PC-3 (cell line): ENCODE measurements around the gene PPP1R1B. TPM values are rescaled to one million over a fixed set of nuclear protein-coding genes. Genes with fewer than 3 reads are reported as not detected.

ENCODE experiments used
- ATAC-seq: fragments of 200-7000 bp; cut with Tn5 transposase; 2 replicates; pipeline ENCODE4 v1.9.1; 2020; ENCODE audit warnings: mild to moderate bottlenecking, moderate library complexity
- BruUV-seq: library from RNA; stranded (reverse); fragments of 400-500 nt; replicated peaks from 2 replicates; lab custom pipeline; 2021; lab: Mats Ljungman, UMichigan
- CTCF ChIA-PET: fragments of 300-600 bp; sonication (Branson Sonifier 250); formaldehyde crosslinking; loops from one replicate; lab custom pipeline; 2022; ENCODE audit warnings: antibody characterized with exemption; lab: Charles Lee
- POLR2A ChIA-PET: fragments of 300-600 bp; sonication (Branson Sonifier 250); formaldehyde crosslinking; loops from one replicate; lab custom pipeline; 2022; ENCODE audit warnings: antibody characterized with exemption; ENCODE audit not compliant: unreplicated experiment; lab: Charles Lee
- DNase-seq: peaks from one replicate; pipeline ENCODE4 v3.0.0-alpha.2; 2015
- H2AFZ ChIP-seq: fragments of 300-600 bp; sonication (generic); 2 replicates; pipeline ENCODE4 v1.6.0; 2016; ENCODE audit warnings: antibody characterized with exemption, low read length
- H3F3A ChIP-seq: fragments of 300-600 bp; sonication (generic); one replicate; pipeline ENCODE4 v1.6.0; 2017; ENCODE audit warnings: antibody characterized with exemption, low read length, control low read depth, mild to moderate bottlenecking; ENCODE audit not compliant: unreplicated experiment
- H3K27ac ChIP-seq: fragments of 300-600 bp; sonication (generic); 2 replicates; pipeline ENCODE4 v1.5.1; 2016; ENCODE audit warnings: mild to moderate bottlenecking, low read length
- H3K27me3 ChIP-seq: fragments of 300-600 bp; sonication (generic); 2 replicates; pipeline ENCODE4 v1.6.1; 2016; ENCODE audit warnings: low read length, mixed read lengths
- H3K36me3 ChIP-seq: fragments of 300-600 bp; sonication (generic); 2 replicates; pipeline ENCODE4 v1.6.1; 2016; ENCODE audit warnings: low read depth, mixed run types, low read length, mixed read lengths
- H3K4me1 ChIP-seq: fragments of 300-600 bp; sonication (generic); 2 replicates; pipeline ENCODE4 v1.5.1; 2016; ENCODE audit warnings: low read length; ENCODE audit not compliant: insufficient read depth
- H3K4me2 ChIP-seq: fragments of 300-600 bp; sonication (generic); 2 replicates; pipeline ENCODE4 v1.6.0; 2016; ENCODE audit warnings: low read length
- H3K4me3 ChIP-seq: fragments of 300-600 bp; sonication (generic); 2 replicates; pipeline ENCODE4 v1.5.1; 2016; ENCODE audit warnings: mild to moderate bottlenecking, low read length, mixed read lengths
- H3K79me2 ChIP-seq: fragments of 300-600 bp; sonication (generic); 2 replicates; pipeline ENCODE4 v1.6.1; 2017; ENCODE audit warnings: low read length, mixed read lengths
- H3K9ac ChIP-seq: fragments of 300-600 bp; sonication (generic); 2 replicates; pipeline ENCODE4 v1.6.0; 2016; ENCODE audit warnings: mild to moderate bottlenecking, low read length
- H3K9me2 ChIP-seq: fragments of 300-600 bp; sonication (generic); replicated peaks from 2 replicates; pipeline ENCODE4 v1.6.1; 2016; ENCODE audit warnings: mixed run types, low read length, mixed read lengths
- H3K9me3 ChIP-seq: fragments of 300-600 bp; sonication (generic); 2 replicates; pipeline ENCODE4 v1.6.1; 2016; ENCODE audit warnings: low read length, mixed read lengths
- H4K20me1 ChIP-seq: fragments of 300-600 bp; sonication (generic); 2 replicates; pipeline ENCODE4 v1.6.1; 2016; ENCODE audit warnings: low read length, mixed read lengths
- CTCF ChIP-seq: fragments of 300-600 bp; sonication (generic); conservative IDR thresholded peaks from 2 replicates; pipeline ENCODE4 v1.5.1; 2017; ENCODE audit warnings: antibody characterized with exemption, low read depth, mild to moderate bottlenecking, low read length
- EZH2 ChIP-seq: fragments of 300-600 bp; sonication (generic); IDR thresholded peaks from one replicate; pipeline ENCODE4 v1.6.1; 2017; ENCODE audit warnings: antibody characterized with exemption, mild to moderate bottlenecking, low read length; ENCODE audit not compliant: unreplicated experiment
- EZH2phosphoT487 ChIP-seq: fragments of 300-600 bp; sonication (generic); IDR thresholded peaks from 2 replicates; pipeline ENCODE4 v1.6.1; 2018; ENCODE audit warnings: mild to moderate bottlenecking, antibody characterized with exemption, low read length, borderline replicate concordance
- intact Hi-C: fragments of 100-400 bp; cut with micrococcal nuclease; formaldehyde crosslinking; loops from 2 replicates; pipeline ENCODE4 v1.9.0; 2023
- total RNA-seq: library from RNA; depleted of rRNA; stranded (reverse); fragments of >200 nt; gene quantifications from 2 replicates; pipeline ENCODE4 v1.2.3, GENCODE V29; 2014

Gene PPP1R1B
- total RNA-seq, 1 experiment from 2014 or later: 3.1 TPM

- no peak overlapping the region for H2AFZ ChIP-seq
- H3K9me3 ChIP-seq: no peaks in the 10 kb centered on the region
- H3K4me2 ChIP-seq: no peak overlapping the region
- no peaks in the 10 kb centered on the region for H3K4me1 ChIP-seq
- TF ChIP-seq EZH2 (no peak), CTCF (no peak), EZH2phosphoT487 (no peak)
- no peaks in the 10 kb centered on the region for H3K36me3 ChIP-seq
- CTCF ChIA-PET: no interaction called here
- no TSS peak for BruUV-seq
- H4K20me1 ChIP-seq: no peaks in the 10 kb centered on the region
- ATAC-seq (no peak), DNase-seq (no peak)
- H3K4me3 ChIP-seq: no peak overlapping the region
- no peaks in the 10 kb centered on the region for H3F3A ChIP-seq
- H3K79me2 ChIP-seq: no peaks in the 10 kb centered on the region
- no peaks in the 10 kb centered on the region for H3K9me2 ChIP-seq
- H3K27ac ChIP-seq: no peak overlapping the region
- H3K9ac ChIP-seq: no peak overlapping the region
- POLR2A ChIA-PET: no interaction called here
- H3K27me3 ChIP-seq: no peaks in the 10 kb centered on the region
- intact Hi-C loops: no loop called here
These were observed 12.1 kb upstream of the PPP1R1B start for GRCh38 chr17:39614545-39615157.

- Histone ChIP-seq H3K4me3 (no peak overlapping the region), H3K4me2 (no peak overlapping the region), H3K9me2 (no peaks in the 10 kb centered on the region), H3K36me3 (no peaks in the 10 kb centered on the region), H3K9ac (no peak overlapping the region), H3K27me3 (no peaks in the 10 kb centered on the region), H3K9me3 (no peaks in the 10 kb centered on the region), H3F3A (no peaks in the 10 kb centered on the region), H3K4me1 (no peaks in the 10 kb centered on the region), H3K79me2 (no peaks in the 10 kb centered on the region), H4K20me1 (no peaks in the 10 kb centered on the region), H2AFZ (no peak overlapping the region), H3K27ac (no peak overlapping the region)
- DNase-seq (no peak), ATAC-seq (no peak)
- no peak for TF ChIP-seq CTCF
- no peak for TF ChIP-seq EZH2
- no peak for TF ChIP-seq EZH2phosphoT487
- POLR2A ChIA-PET: no interaction called here
- intact Hi-C loops: no loop called here
- CTCF ChIA-PET: no interaction called here
- no TSS peak for BruUV-seq
These were observed 11.3 kb upstream of the PPP1R1B start for GRCh38 chr17:39615434-39615833.

- no peak for DNase-seq
- TF ChIP-seq CTCF (no peak), EZH2 (no peak), EZH2phosphoT487 (no peak)
- peak overlapping the region; percentile 76; the same call in 1 of the 2 replicates for H3K4me3 ChIP-seq
- no peak overlapping the region for H3K9ac ChIP-seq
- no peaks in the 10 kb centered on the region; the same call in 1 of the 2 replicates for H3K36me3 ChIP-seq
- no peak overlapping the region for H3K27ac ChIP-seq
- BruUV-seq: no TSS peak
- no peak overlapping the region for H2AFZ ChIP-seq
- no peaks in the 10 kb centered on the region for H3K79me2 ChIP-seq
- ChIA-PET CTCF (no interaction called here), POLR2A (no interaction called here)
- intact Hi-C loops: no loop called here
- no peaks in the 10 kb centered on the region for H3K9me2 ChIP-seq
- no peaks in the 10 kb centered on the region for H3F3A ChIP-seq
- no peaks in the 10 kb centered on the region for H3K4me1 ChIP-seq
- H3K9me3 ChIP-seq: no peaks in the 10 kb centered on the region
- no peaks in the 10 kb centered on the region for H3K27me3 ChIP-seq
- H3K4me2 ChIP-seq: peak overlapping the region; percentile 64
- no peak for ATAC-seq
- H4K20me1 ChIP-seq: no peaks in the 10 kb centered on the region
These were observed 9.7 kb upstream of the PPP1R1B start for GRCh38 chr17:39617100-39617445.
